H1 (cell line): ENCODE measurements around the gene MRPS9. TPM values are rescaled to one million over a fixed set of nuclear protein-coding genes. Genes with fewer than 3 reads are reported as not detected.

Source experiments
- CTCF ChIA-PET: fragments of 300-600 bp; sonication (Branson Sonifier 250); formaldehyde crosslinking; loops from one replicate; lab custom pipeline; 2021; ENCODE audit not compliant: partially characterized antibody; lab: Charles Lee
- POLR2A ChIA-PET: fragments of 300-600 bp; sonication (Branson Sonifier 250); formaldehyde crosslinking; loops from one replicate; lab custom pipeline; 2021; ENCODE audit warnings: inconsistent platforms; ENCODE audit not compliant: partially characterized antibody; lab: Charles Lee
- DNase-seq, 2 experiments: peaks; one replicate each; pipeline versions ENCODE4 v3.0.0 to v3.0.0-alpha.2; 2010 to 2022; ENCODE audit warnings: low spot score in 2 of 2, low read depth in 1 of 2, mixed read lengths in 1 of 2
- FAIRE-seq: peaks from 2 replicates; lab custom pipeline; 2011; peaks lifted over from hg19 to GRCh38; lab: Jason Lieb, UNC
- H2AFZ ChIP-seq: 2 replicates; pipeline ENCODE4 v1.8.1; 2012; ENCODE audit warnings: low read length, inconsistent platforms
- H2AK5ac ChIP-seq: 2 replicates; pipeline ENCODE4 v1.6.1; 2013; ENCODE audit warnings: low read depth, low read length
- H2BK120ac ChIP-seq: replicated peaks from 2 replicates; pipeline ENCODE3; 2013; ENCODE audit warnings: low read depth, low read length, inconsistent platforms
- H2BK12ac ChIP-seq: 2 replicates; pipeline ENCODE4 v1.6.1; 2013; ENCODE audit warnings: low read depth, low read length
- H2BK15ac ChIP-seq: 2 replicates; pipeline ENCODE4 v1.6.1; 2013; ENCODE audit warnings: low read length
- H2BK20ac ChIP-seq: 2 replicates; pipeline ENCODE4 v1.6.1; 2013; ENCODE audit warnings: low read length
- H2BK5ac ChIP-seq: 2 replicates; pipeline ENCODE4 v1.6.1; 2013; ENCODE audit warnings: low read depth, low read length
- H3K14ac ChIP-seq: 2 replicates; pipeline ENCODE4 v1.6.1; 2013; ENCODE audit warnings: inconsistent platforms; ENCODE audit not compliant: insufficient read length
- H3K18ac ChIP-seq: 2 replicates; pipeline ENCODE4 v1.6.1; 2013; ENCODE audit warnings: low read length; ENCODE audit errors: extremely low read depth
- H3K23ac ChIP-seq: 2 replicates; pipeline ENCODE4 v1.6.1; 2013; ENCODE audit warnings: inconsistent platforms; ENCODE audit not compliant: insufficient read length
- H3K23me2 ChIP-seq: 2 replicates; pipeline ENCODE4 v1.6.1; 2013; ENCODE audit warnings: low read depth, low read length
- H3K27ac ChIP-seq: 2 replicates; pipeline ENCODE4 v1.6.1; 2011; ENCODE audit warnings: low read depth, low read length, inconsistent platforms
- H3K27me3 ChIP-seq, 4 experiments: replicated peaks in 1 of 4; 1 replicate in 1 of 4; 2 replicates in 3 of 4; pipeline versions ENCODE4 v1.6.1 to v1.8.1; 2011 to 2013; ENCODE audit warnings: low read length in 3 of 4, mild to moderate bottlenecking in 3 of 4, inconsistent platforms in 2 of 4, mixed read lengths in 2 of 4, moderate library complexity in 1 of 4; ENCODE audit not compliant: control insufficient read depth in 3 of 4, insufficient read depth in 3 of 4; ENCODE audit errors: extremely low read depth in 1 of 4
- H3K36me3 ChIP-seq, 4 experiments: 2 replicates each; pipeline versions ENCODE4 v1.6.1 to v1.8.1; 2011 to 2013; ENCODE audit warnings: mild to moderate bottlenecking in 4 of 4, low read length in 3 of 4, moderate library complexity in 2 of 4, control low read depth in 1 of 4, inconsistent platforms in 1 of 4; ENCODE audit not compliant: insufficient read depth in 4 of 4, control insufficient read depth in 2 of 4
- H3K4ac ChIP-seq: replicated peaks from 2 replicates; pipeline ENCODE3; 2013; ENCODE audit warnings: low read length, low read depth, mixed read lengths, inconsistent platforms; ENCODE audit not compliant: insufficient read length
- H3K4me1 ChIP-seq, 4 experiments: replicated peaks in 1 of 4; 1 replicate in 1 of 4; 2 replicates in 3 of 4; pipeline versions ENCODE4 v1.6.1 to v1.8.1; 2011 to 2013; ENCODE audit warnings: low read length in 3 of 4, inconsistent platforms in 2 of 4, mixed read lengths in 1 of 4; ENCODE audit not compliant: insufficient read depth in 4 of 4, control insufficient read depth in 3 of 4
- H3K4me2 ChIP-seq, 2 experiments: 2 replicates each; pipeline versions ENCODE4 v1.6.1 to v1.8.1; 2011 to 2013; ENCODE audit warnings: low read depth in 2 of 2, low read length in 2 of 2, control low read depth in 1 of 2, inconsistent platforms in 1 of 2, mild to moderate bottlenecking in 1 of 2; ENCODE audit not compliant: insufficient read depth in 1 of 2
- H3K4me3 ChIP-seq, 4 experiments: fragments of 200-600, 300-600 bp in 1 of 4; sonication (generic), shearing (Covaris generic), sonication (Bioruptor Twin) in 1 of 4; 2 replicates each; pipeline versions ENCODE4 v1.5.1 to v1.8.1; 2011 to 2016; ENCODE audit warnings: low read length in 4 of 4, low read depth in 3 of 4, control low read depth in 2 of 4, inconsistent platforms in 2 of 4, mild to moderate bottlenecking in 2 of 4, mixed read lengths in 1 of 4, moderate library complexity in 1 of 4; ENCODE audit not compliant: insufficient read depth in 2 of 4; ENCODE audit errors: extremely low read depth in 1 of 4
- H3K56ac ChIP-seq: replicated peaks from 2 replicates; pipeline ENCODE3; 2013; ENCODE audit warnings: low read depth, mild to moderate bottlenecking, mixed read lengths, low read length, inconsistent platforms; ENCODE audit not compliant: insufficient read length
- H3K79me1 ChIP-seq: 2 replicates; pipeline ENCODE4 v1.6.1; 2013; ENCODE audit warnings: low read depth, low read length, control low read depth
- H3K79me2 ChIP-seq, 2 experiments: 2 replicates each; pipeline versions ENCODE4 v1.6.1 to v1.8.1; 2012 to 2013; ENCODE audit warnings: low read length in 2 of 2, mild to moderate bottlenecking in 2 of 2, inconsistent platforms in 1 of 2; ENCODE audit not compliant: insufficient read depth in 2 of 2, control insufficient read depth in 1 of 2
- H3K9ac ChIP-seq, 4 experiments: replicated peaks in 1 of 4; 1 replicate in 1 of 4; 2 replicates in 3 of 4; pipeline versions ENCODE4 v1.6.1 to v1.8.1; 2011 to 2013; ENCODE audit warnings: low read depth in 3 of 4, low read length in 3 of 4, control low read depth in 2 of 4, mild to moderate bottlenecking in 2 of 4, moderate library complexity in 2 of 4, inconsistent platforms in 1 of 4; ENCODE audit errors: extremely low read depth in 1 of 4
- H3K9me3 ChIP-seq, 2 experiments: 2 replicates each; pipeline versions ENCODE4 v1.6.1 to v1.8.1; 2012 to 2013; ENCODE audit warnings: mild to moderate bottlenecking in 2 of 2, moderate library complexity in 2 of 2, control low read depth in 1 of 2, inconsistent platforms in 1 of 2, low read depth in 1 of 2, low read length in 1 of 2, mixed read lengths in 1 of 2; ENCODE audit not compliant: insufficient read depth in 2 of 2
- H4K20me1 ChIP-seq, 2 experiments: replicated peaks in 1 of 2; 2 replicates each; pipeline versions ENCODE3 to v1.8.1; 2011 to 2013; ENCODE audit warnings: inconsistent platforms in 2 of 2, low read length in 2 of 2, mild to moderate bottlenecking in 1 of 2; ENCODE audit not compliant: insufficient read depth in 2 of 2, control insufficient read depth in 1 of 2
- H4K5ac ChIP-seq: 2 replicates; pipeline ENCODE4 v1.6.1; 2013; ENCODE audit warnings: low read length, low read depth, mixed read lengths, inconsistent platforms; ENCODE audit not compliant: insufficient read length
- H4K8ac ChIP-seq: 2 replicates; pipeline ENCODE4 v1.8.0; 2013; ENCODE audit warnings: mild to moderate bottlenecking, moderate library complexity, low read length, inconsistent platforms; ENCODE audit not compliant: insufficient read depth; ENCODE audit errors: extremely low read depth
- H4K91ac ChIP-seq: replicated peaks from 2 replicates; pipeline ENCODE3; 2013; ENCODE audit warnings: low read length, mixed read lengths, inconsistent platforms; ENCODE audit not compliant: insufficient read length
- BACH1 ChIP-seq: IDR thresholded peaks from 2 replicates; pipeline ENCODE4 v1.6.1; 2012; ENCODE audit warnings: low read length, improper control_type of control experiment
- BRCA1 ChIP-seq: IDR thresholded peaks from 2 replicates; pipeline ENCODE4 v1.6.1; 2012; ENCODE audit warnings: low read depth, low read length, improper control_type of control experiment
- CHD2 ChIP-seq: IDR thresholded peaks from 2 replicates; pipeline ENCODE4 v1.6.1; 2012; ENCODE audit warnings: low read length, improper control_type of control experiment
- E2F6 ChIP-seq: IDR thresholded peaks from 2 replicates; pipeline ENCODE4 v1.6.1; 2012; ENCODE audit warnings: inconsistent platforms
- EGR1 ChIP-seq: IDR thresholded peaks from 2 replicates; pipeline ENCODE4 v1.6.1; 2011; ENCODE audit warnings: low read depth, low read length, borderline replicate concordance
- GTF2F1 ChIP-seq: IDR thresholded peaks from 2 replicates; pipeline ENCODE4 v1.6.1; 2012; ENCODE audit warnings: low read depth, low read length, improper control_type of control experiment, borderline replicate concordance
- POLR2AphosphoS5 ChIP-seq: IDR thresholded peaks from 2 replicates; pipeline ENCODE4 v1.6.1; 2011; ENCODE audit warnings: low read depth, low read length
- SIN3A ChIP-seq, 2 experiments: IDR thresholded peaks in 1 of 2; conservative IDR thresholded peaks in 1 of 2; 2 replicates each; pipeline ENCODE4 v1.6.1; 2011 to 2012; ENCODE audit warnings: low read length in 2 of 2, improper control_type of control experiment in 1 of 2, low read depth in 1 of 2, mild to moderate bottlenecking in 1 of 2
- WGBS, 2 experiments: shearing (Covaris generic) in 1 of 2; methylation state at CpG; one replicate each; pipeline versions ENCODE4 v1.1.6 to v1.1.7; 2013 to 2015; ENCODE audit warnings: low lambda C conversion rate in 2 of 2, mixed read lengths in 2 of 2, inconsistent platforms in 1 of 2, low coverage in 1 of 2, missing lambda C conversion rate in 1 of 2; ENCODE audit not compliant: insufficient replicate concordance in 2 of 2, insufficient coverage in 1 of 2, insufficient read length in 1 of 2; ENCODE audit errors: extremely low coverage in 1 of 2, missing lambda C conversion rate in 1 of 2; 5-methylcytosine and 5-hydroxymethylcytosine counted together
- polyA plus RNA-seq, 7 experiments: library from polyadenylated mRNA; depleted of rRNA in 3 of 7; stranded (reverse) in 5 of 7; unstranded in 2 of 7; fragments of >200 nt in 5 of 7; fragments of 200-250 nt in 2 of 7; gene quantifications; 1 replicate in 5 of 7; 2 replicates in 1 of 7; 4 replicates in 1 of 7; pipeline versions ENCODE4 v1.2.1 to v1.2.3, GENCODE V29; 2011 to 2013; ENCODE audit warnings: missing spikeins in 2 of 7, mixed read lengths in 2 of 7
- total RNA-seq: library from RNA; stranded (reverse); fragmentation: NEBNext Ultra II Directional; extraction: Animal tissue kit (Norgen Biotek cat#: 25700); gene quantifications from 2 replicates; pipeline ENCODE4 v1.2.1, GENCODE V29; 2021

The MRPS9 gene
- total and polyA plus RNA-seq, 2 of the 8 experiments (the other 6 are each of a cell fraction or from before 2014, with no cell fraction given): 36.2 to 71.0 TPM

- Histone ChIP-seq H3K23ac (no peak overlapping the region), H2BK20ac (no peak overlapping the region), H3K79me1 (no peaks in the 10 kb centered on the region), H3K9ac (peak overlapping the region in 1 of 4 experiments; percentile 49; a peak in 1 of 7 replicates), H3K9me3 (peaks cover 3% of the 10 kb centered on the region in 2 experiments; a peak in 2 of 4 replicates), H2BK5ac (no peak overlapping the region), H3K56ac (no peak overlapping the region), H3K18ac (no peak overlapping the region), H4K91ac (no peak overlapping the region), H4K8ac (no peak overlapping the region), H3K14ac (no peak overlapping the region), H4K20me1 (no peaks in the 10 kb centered on the region), H3K4me1 (no peaks in the 10 kb centered on the region; a peak in 1 of 7 replicates), H2BK120ac (no peak overlapping the region), H2AFZ (no peak overlapping the region), H2BK12ac (no peak overlapping the region), H2BK15ac (no peak overlapping the region), H3K23me2 (peaks cover 2% of the 10 kb centered on the region), H3K36me3 (no peaks in the 10 kb centered on the region), H3K4ac (no peak overlapping the region), H2AK5ac (no peak overlapping the region), H3K27ac (no peak overlapping the region), H3K4me2 (no peak overlapping the region), H3K4me3 (no peak overlapping the region), H4K5ac (no peak overlapping the region), H3K79me2 (no peaks in the 10 kb centered on the region), H3K27me3 (no peaks in the 10 kb centered on the region)
- WGBS, 2 experiments: 92% methylated on average over 1 of the region's 1 CpG; no CpG with 5 or more reads in 1 of the 2 experiments
- no peak for DNase-seq
- CTCF ChIA-PET: no interaction called here
- TF ChIP-seq GTF2F1 (no peak), BRCA1 (no peak), E2F6 (no peak), BACH1 (no peak), CHD2 (no peak), POLR2AphosphoS5 (no peak), SIN3A (conservative IDR thresholded peaks at IDR 0.05 in 1 of 2, IDR thresholded peaks at IDR 0.05 in 1 of 2; ENCODE audit: low read depth in 1 of 2, low read length in 2 of 2) (no peak), EGR1 (no peak)
- no peak for FAIRE-seq
- POLR2A ChIA-PET: no interaction called here
Measured at GRCh38 chr2:105032476-105032875, 5.4 kb upstream of the MRPS9 start.
